ENCODE data around the gene NACA. TPM values are rescaled to one million over a fixed set of nuclear protein-coding genes. Genes with fewer than 3 reads are reported as not detected.
"Not testable (repeated sequence)": the region's sequence is repeated elsewhere in the genome, so short reads cannot be mapped to it uniquely, and the experiment has no call there.

The NACA gene
- total and polyA plus RNA-seq, 8 donors = 305 to 892 (median 506) TPM

GRCh38 chr12:56714431-56714929 lies 10.6 kb downstream of the NACA start:
- 66 to 79% methylated on average over 2 of the region's 2 CpGs for WGBS, 2 donors
- intact Hi-C loops (cut with DNase I) = no loop called here
- H3K9me3 ChIP-seq = no peaks in the 10 kb centered on the region
- DNase-seq (no peak), ATAC-seq (no peak), FAIRE-seq (no peak)
- H3K27me3 ChIP-seq = no peaks in the 10 kb centered on the region
- TF ChIP-seq CTCF (IDR thresholded peaks at IDR 0.05) = no peak
- H3K4me1 ChIP-seq = peaks cover 0 to 3% (median 0%) of the 10 kb centered on the region in 3 donors
- no peak overlapping the region for H3K4me3 ChIP-seq
- no peak overlapping the region for H3K27ac ChIP-seq
- peaks cover 12 to 40% (median 20%) of the 10 kb centered on the region in 3 donors for H3K36me3 ChIP-seq

GRCh38 chr12:56713345-56713744 lies 11.8 kb downstream of the NACA start:
- TF ChIP-seq CTCF (IDR thresholded peaks at IDR 0.05) = no peak
- no peak for DNase-seq
- 80 to 81% methylated on average over 3 of the region's 3 CpGs for WGBS, 2 donors
- Histone ChIP-seq H3K27me3 (no peaks in the 10 kb centered on the region), H3K4me3 (no peak overlapping the region), H3K27ac (no peak overlapping the region), H3K4me1 (no peaks in the 10 kb centered on the region), H3K36me3 (peaks cover 12 to 39% (median 18%) of the 10 kb centered on the region in 3 donors), H3K9me3 (no peaks in the 10 kb centered on the region)
- no peak for FAIRE-seq
- intact Hi-C loops (cut with DNase I) = no loop called here
- no peak for ATAC-seq

GRCh38 chr12:56709759-56710376 lies 15.2 kb downstream of the NACA start:
- no peak for TF ChIP-seq CTCF (IDR thresholded peaks at IDR 0.05)
- no peaks in the 10 kb centered on the region for H3K27me3 ChIP-seq
- H3K4me1 ChIP-seq = no peaks in the 10 kb centered on the region
- peaks cover 12 to 37% (median 18%) of the 10 kb centered on the region in 3 donors for H3K36me3 ChIP-seq
- H3K4me3 ChIP-seq = no peak overlapping the region
- DNase-seq = no peak
- no peak for ATAC-seq
- no peaks in the 10 kb centered on the region for H3K9me3 ChIP-seq
- H3K27ac ChIP-seq = no peak overlapping the region
- 66 to 77% methylated on average over 5 of the region's 5 CpGs for WGBS, 2 donors
- intact Hi-C loops (cut with DNase I) = no loop called here
- no peak for FAIRE-seq

- DNase-seq; H3K4me3 ChIP-seq; H3K27me3 ChIP-seq; H3K9me3 ChIP-seq; intact Hi-C loops (cut with DNase I); H3K4me1 ChIP-seq; ATAC-seq; H3K36me3 ChIP-seq; FAIRE-seq; H3K27ac ChIP-seq: not testable (repeated sequence)
- 75 to 79% methylated on average over 5 of the region's 5 CpGs for WGBS, 2 donors
These were observed 20.6 kb downstream of the NACA start for GRCh38 chr12:56704522-56704921.

GRCh38 chr12:56699020-56699661 lies 26.0 kb downstream of the NACA start:
- no peak for TF ChIP-seq CTCF (IDR thresholded peaks at IDR 0.05)
- intact Hi-C loops (cut with DNase I) = no loop called here
- no peaks in the 10 kb centered on the region for H3K27me3 ChIP-seq
- FAIRE-seq = no peak
- H3K36me3 ChIP-seq = no peaks in the 10 kb centered on the region
- no peaks in the 10 kb centered on the region for H3K9me3 ChIP-seq
- no peak overlapping the region for H3K4me3 ChIP-seq
- H3K4me1 ChIP-seq = no peaks in the 10 kb centered on the region
- 66 to 82% methylated on average over 3 of the region's 3 CpGs for WGBS, 2 donors
- DNase-seq = no peak
- no peak for ATAC-seq
- no peak overlapping the region for H3K27ac ChIP-seq

All from pancreas (tissue), 10 donors.